ENCODE measurements around the gene NAMPT.
"Not testable (repeated sequence)": the region's sequence is repeated elsewhere in the genome, so short reads cannot be mapped to it uniquely, and the experiment has no call there.

GRCh38 chr7:106320254-106320770 lies 35.5 kb upstream of the NAMPT start:
- TF ChIP-seq, protein P1, sequence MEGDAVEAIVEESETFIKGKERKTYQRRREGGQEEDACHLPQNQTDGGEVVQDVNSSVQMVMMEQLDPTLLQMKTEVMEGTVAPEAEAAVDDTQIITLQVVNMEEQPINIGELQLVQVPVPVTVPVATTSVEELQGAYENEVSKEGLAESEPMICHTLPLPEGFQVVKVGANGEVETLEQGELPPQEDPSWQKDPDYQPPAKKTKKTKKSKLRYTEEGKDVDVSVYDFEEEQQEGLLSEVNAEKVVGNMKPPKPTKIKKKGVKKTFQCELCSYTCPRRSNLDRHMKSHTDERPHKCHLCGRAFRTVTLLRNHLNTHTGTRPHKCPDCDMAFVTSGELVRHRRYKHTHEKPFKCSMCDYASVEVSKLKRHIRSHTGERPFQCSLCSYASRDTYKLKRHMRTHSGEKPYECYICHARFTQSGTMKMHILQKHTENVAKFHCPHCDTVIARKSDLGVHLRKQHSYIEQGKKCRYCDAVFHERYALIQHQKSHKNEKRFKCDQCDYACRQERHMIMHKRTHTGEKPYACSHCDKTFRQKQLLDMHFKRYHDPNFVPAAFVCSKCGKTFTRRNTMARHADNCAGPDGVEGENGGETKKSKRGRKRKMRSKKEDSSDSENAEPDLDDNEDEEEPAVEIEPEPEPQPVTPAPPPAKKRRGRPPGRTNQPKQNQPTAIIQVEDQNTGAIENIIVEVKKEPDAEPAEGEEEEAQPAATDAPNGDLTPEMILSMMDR (IDR thresholded peaks at IDR 0.05): not testable (repeated sequence)
- TF ChIP-seq POLR2A (IDR thresholded peaks at IDR 0.05): not testable (repeated sequence)

Data from heart left ventricle (tissue), 13 donors.